ENCODE data around the gene TRABD2A. TPM values are rescaled to one million over a fixed set of nuclear protein-coding genes. Genes with fewer than 3 reads are reported as not detected.

TRABD2A gene
- total and polyA plus RNA-seq, 9 of the 15 experiments (the other 6 are each of a cell fraction or from before 2014, with no cell fraction given): 0.07 to 0.45 (median 0.25) TPM

DNA sequence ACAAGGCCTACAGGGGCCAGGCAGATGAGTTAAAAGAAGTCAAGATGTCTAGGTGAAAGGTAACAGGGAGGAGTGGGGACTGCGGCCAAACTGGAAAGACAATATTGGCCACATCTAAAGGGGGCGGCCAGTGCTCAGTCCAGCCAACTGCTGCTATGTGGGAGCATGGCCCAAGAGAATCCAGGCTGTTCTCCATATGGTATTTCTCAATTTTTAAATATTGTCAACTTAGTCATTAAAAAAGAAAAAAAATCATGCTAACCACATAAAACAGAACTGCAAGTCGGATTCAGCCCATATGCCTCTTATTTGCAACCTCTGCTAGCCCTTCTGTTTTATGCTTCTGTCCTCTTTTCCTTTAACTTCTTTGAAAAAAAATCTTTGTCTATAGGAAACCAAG, 14.8 kb downstream of the TRABD2A start (continued):
- TF ChIP-seq, protein P1, sequence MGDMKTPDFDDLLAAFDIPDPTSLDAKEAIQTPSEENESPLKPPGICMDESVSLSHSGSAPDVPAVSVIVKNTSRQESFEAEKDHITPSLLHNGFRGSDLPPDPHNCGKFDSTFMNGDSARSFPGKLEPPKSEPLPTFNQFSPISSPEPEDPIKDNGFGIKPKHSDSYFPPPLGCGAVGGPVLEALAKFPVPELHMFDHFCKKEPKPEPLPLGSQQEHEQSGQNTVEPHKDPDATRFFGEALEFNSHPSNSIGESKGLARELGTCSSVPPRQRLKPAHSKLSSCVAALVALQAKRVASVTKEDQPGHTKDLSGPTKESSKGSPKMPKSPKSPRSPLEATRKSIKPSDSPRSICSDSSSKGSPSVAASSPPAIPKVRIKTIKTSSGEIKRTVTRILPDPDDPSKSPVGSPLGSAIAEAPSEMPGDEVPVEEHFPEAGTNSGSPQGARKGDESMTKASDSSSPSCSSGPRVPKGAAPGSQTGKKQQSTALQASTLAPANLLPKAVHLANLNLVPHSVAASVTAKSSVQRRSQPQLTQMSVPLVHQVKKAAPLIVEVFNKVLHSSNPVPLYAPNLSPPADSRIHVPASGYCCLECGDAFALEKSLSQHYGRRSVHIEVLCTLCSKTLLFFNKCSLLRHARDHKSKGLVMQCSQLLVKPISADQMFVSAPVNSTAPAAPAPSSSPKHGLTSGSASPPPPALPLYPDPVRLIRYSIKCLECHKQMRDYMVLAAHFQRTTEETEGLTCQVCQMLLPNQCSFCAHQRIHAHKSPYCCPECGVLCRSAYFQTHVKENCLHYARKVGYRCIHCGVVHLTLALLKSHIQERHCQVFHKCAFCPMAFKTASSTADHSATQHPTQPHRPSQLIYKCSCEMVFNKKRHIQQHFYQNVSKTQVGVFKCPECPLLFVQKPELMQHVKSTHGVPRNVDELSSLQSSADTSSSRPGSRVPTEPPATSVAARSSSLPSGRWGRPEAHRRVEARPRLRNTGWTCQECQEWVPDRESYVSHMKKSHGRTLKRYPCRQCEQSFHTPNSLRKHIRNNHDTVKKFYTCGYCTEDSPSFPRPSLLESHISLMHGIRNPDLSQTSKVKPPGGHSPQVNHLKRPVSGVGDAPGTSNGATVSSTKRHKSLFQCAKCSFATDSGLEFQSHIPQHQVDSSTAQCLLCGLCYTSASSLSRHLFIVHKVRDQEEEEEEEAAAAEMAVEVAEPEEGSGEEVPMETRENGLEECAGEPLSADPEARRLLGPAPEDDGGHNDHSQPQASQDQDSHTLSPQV (IDR thresholded peaks at IDR 0.05): no peak
- no peak for TF ChIP-seq MCM7 (IDR thresholded peaks at IDR 0.05)

DNA sequence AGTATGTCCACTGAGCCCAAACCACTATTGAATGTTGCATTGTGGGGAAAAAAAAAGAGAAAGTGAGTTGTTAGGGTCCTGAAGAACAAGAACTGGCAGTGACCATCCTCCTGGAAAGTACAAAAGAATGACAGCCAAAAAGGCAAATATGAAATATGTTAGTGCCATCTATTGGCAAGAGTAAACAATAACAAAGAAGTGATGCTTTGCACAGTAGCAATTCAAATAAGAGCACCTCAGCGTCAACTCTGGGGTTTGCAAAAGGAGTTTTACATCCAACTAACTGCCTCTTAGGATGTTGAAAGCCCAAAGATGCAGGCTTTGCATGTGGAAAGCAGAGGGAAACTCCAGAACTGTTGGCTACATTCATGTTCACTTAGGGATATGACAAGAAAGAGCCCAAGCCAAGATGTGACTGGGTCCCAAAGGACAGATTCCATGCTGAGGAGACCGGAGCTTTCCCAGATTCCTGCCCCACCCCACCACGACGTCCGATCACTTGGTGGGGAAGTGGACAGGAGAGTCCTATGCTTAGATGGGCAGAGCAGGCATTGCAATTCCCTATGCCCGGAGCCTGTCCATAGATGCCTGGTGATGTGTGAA, 15.6 kb downstream of the TRABD2A start:
- H4K20me1 ChIP-seq (replicated peaks; ENCODE audit: control insufficient read depth, insufficient read depth, low read length): no peaks in the 10 kb centered on the region; the same call in 1 of the 2 replicates
- in situ Hi-C loops (cut with MboI) (loop anchor here (5.0 kb wide), 1 partner anchor 368 kb away; no protein-coding TSS in a partner anchor), intact Hi-C loops (cut with micrococcal nuclease) (loop anchor here (1.0 kb wide), 1 partner anchor 370 kb away; no protein-coding TSS in a partner anchor)
- H3K9me3 ChIP-seq (replicated peaks; ENCODE audit: control insufficient read depth, insufficient read depth, low read depth, low read length): no peaks in the 10 kb centered on the region
- H3K27ac ChIP-seq (ENCODE audit: extremely low read depth, low read depth, low read length): no peak overlapping the region
- H3K9me1 ChIP-seq (ENCODE audit: control insufficient read depth, insufficient read depth, low read length): no peaks in the 10 kb centered on the region
- no peaks in the 10 kb centered on the region for H3K36me3 ChIP-seq (ENCODE audit: control insufficient read depth, insufficient read depth, low read length)
- POLR2A ChIA-PET: no interaction called here
- ATAC-seq (peak; percentile 72), DNase-seq (ENCODE audit: extremely low read depth in 1 of 4, low spot score in 3 of 4) (no peak), FAIRE-seq (peak; percentile 83)
- no peak overlapping the region for H2AFZ ChIP-seq (ENCODE audit: low read depth, low read length)
- H3K4me1 ChIP-seq (replicated peaks in 1 of 2; ENCODE audit: control insufficient read depth in 2 of 2, insufficient read depth in 2 of 2, low read length in 2 of 2): no peaks in the 10 kb centered on the region
- BruUV-seq (replicated peaks): no TSS peak
- H3K4me2 ChIP-seq (ENCODE audit: insufficient read depth, low read length): no peak overlapping the region
- H3K4me3 ChIP-seq: no peak overlapping the region
- CTCF ChIA-PET (ENCODE audit: low intra/inter-chr PET ratio): interaction anchor here (1.5 to 1.6 kb wide), 2 partner anchors 60 to 370 kb away, joined by 3 to 5 read pairs; no protein-coding TSS in a partner anchor
- peaks cover 14 to 36% of the 10 kb centered on the region in 2 experiments for H3K27me3 ChIP-seq (ENCODE audit: control insufficient read depth in 2 of 2, insufficient read depth in 2 of 2, low read length in 2 of 2)
- WGBS (ENCODE audit: insufficient coverage, low coverage, missing lambda C conversion rate): 3% methylated on average over 6 of the region's 6 CpGs
- H3K9ac ChIP-seq (ENCODE audit: insufficient read depth in 1 of 2, low read depth in 2 of 2, low read length in 2 of 2): no peak overlapping the region
- no peaks in the 10 kb centered on the region for H3K79me2 ChIP-seq (ENCODE audit: control insufficient read depth, insufficient read depth, low read length)
- TF ChIP-seq RBM25 (IDR thresholded peaks at IDR 0.05; ENCODE audit: low read depth, low read length, severe bottlenecking): no peak
- TF ChIP-seq JUNB (CRISPR knock-in tag; conservative IDR thresholded peaks at IDR 0.05): no peak
- TF ChIP-seq C11orf30 (IDR thresholded peaks at IDR 0.05; ENCODE audit: low read depth): no peak
- TF ChIP-seq GABPB1 (CRISPR knock-in tag; IDR thresholded peaks at IDR 0.05): no peak
- TF ChIP-seq, protein P2, sequence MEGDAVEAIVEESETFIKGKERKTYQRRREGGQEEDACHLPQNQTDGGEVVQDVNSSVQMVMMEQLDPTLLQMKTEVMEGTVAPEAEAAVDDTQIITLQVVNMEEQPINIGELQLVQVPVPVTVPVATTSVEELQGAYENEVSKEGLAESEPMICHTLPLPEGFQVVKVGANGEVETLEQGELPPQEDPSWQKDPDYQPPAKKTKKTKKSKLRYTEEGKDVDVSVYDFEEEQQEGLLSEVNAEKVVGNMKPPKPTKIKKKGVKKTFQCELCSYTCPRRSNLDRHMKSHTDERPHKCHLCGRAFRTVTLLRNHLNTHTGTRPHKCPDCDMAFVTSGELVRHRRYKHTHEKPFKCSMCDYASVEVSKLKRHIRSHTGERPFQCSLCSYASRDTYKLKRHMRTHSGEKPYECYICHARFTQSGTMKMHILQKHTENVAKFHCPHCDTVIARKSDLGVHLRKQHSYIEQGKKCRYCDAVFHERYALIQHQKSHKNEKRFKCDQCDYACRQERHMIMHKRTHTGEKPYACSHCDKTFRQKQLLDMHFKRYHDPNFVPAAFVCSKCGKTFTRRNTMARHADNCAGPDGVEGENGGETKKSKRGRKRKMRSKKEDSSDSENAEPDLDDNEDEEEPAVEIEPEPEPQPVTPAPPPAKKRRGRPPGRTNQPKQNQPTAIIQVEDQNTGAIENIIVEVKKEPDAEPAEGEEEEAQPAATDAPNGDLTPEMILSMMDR (IDR thresholded peaks at IDR 0.05 in 2 of 3, conservative IDR thresholded peaks at IDR 0.05 in 1 of 3; ENCODE audit: insufficient read depth in 2 of 3, low read depth in 1 of 3, low read length in 3 of 3): peak; percentile 29 to 64 (median 54); a peak in 5 of 6 replicates
- no peak for TF ChIP-seq ZFPM2 (CRISPR knock-in tag; IDR thresholded peaks at IDR 0.05)
- no peak for TF ChIP-seq ILF3 (IDR thresholded peaks at IDR 0.05; ENCODE audit: borderline replicate concordance)
- no peak for TF ChIP-seq DACH1 (IDR thresholded peaks at IDR 0.05; ENCODE audit: partially characterized antibody)
- TF ChIP-seq, protein P3, sequence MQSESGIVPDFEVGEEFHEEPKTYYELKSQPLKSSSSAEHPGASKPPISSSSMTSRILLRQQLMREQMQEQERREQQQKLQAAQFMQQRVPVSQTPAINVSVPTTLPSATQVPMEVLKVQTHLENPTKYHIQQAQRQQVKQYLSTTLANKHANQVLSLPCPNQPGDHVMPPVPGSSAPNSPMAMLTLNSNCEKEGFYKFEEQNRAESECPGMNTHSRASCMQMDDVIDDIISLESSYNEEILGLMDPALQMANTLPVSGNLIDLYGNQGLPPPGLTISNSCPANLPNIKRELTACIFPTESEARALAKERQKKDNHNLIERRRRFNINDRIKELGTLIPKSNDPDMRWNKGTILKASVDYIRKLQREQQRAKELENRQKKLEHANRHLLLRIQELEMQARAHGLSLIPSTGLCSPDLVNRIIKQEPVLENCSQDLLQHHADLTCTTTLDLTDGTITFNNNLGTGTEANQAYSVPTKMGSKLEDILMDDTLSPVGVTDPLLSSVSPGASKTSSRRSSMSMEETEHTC (IDR thresholded peaks at IDR 0.05): no peak
- TF ChIP-seq CEBPB (tag; IDR thresholded peaks at IDR 0.05): no peak
